ENCODE data around the gene SELENON. TPM values are rescaled to one million over a fixed set of nuclear protein-coding genes. Genes with fewer than 3 reads are reported as not detected.

Gene SELENON
- total RNA-seq, 1 donor from 2014 or later = 83.4 TPM

- H3K4me1 ChIP-seq = no peaks in the 10 kb centered on the region
- no peak for DNase-seq
- H3K27ac ChIP-seq = no peak overlapping the region
- no peak overlapping the region for H3K4me3 ChIP-seq
- no peaks in the 10 kb centered on the region for H3K9me3 ChIP-seq
- ATAC-seq = no peak
- H3K27me3 ChIP-seq (ENCODE audit: low read depth) = no peaks in the 10 kb centered on the region
- TF ChIP-seq, protein P1, sequence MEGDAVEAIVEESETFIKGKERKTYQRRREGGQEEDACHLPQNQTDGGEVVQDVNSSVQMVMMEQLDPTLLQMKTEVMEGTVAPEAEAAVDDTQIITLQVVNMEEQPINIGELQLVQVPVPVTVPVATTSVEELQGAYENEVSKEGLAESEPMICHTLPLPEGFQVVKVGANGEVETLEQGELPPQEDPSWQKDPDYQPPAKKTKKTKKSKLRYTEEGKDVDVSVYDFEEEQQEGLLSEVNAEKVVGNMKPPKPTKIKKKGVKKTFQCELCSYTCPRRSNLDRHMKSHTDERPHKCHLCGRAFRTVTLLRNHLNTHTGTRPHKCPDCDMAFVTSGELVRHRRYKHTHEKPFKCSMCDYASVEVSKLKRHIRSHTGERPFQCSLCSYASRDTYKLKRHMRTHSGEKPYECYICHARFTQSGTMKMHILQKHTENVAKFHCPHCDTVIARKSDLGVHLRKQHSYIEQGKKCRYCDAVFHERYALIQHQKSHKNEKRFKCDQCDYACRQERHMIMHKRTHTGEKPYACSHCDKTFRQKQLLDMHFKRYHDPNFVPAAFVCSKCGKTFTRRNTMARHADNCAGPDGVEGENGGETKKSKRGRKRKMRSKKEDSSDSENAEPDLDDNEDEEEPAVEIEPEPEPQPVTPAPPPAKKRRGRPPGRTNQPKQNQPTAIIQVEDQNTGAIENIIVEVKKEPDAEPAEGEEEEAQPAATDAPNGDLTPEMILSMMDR (IDR thresholded peaks at IDR 0.05) = no peak
- no peaks in the 10 kb centered on the region for H3K36me3 ChIP-seq
- intact Hi-C loops (cut with DNase I) = no loop called here
Measured at GRCh38 chr1:25844536-25845337, 44.7 kb downstream of the SELENON start.

DNA sequence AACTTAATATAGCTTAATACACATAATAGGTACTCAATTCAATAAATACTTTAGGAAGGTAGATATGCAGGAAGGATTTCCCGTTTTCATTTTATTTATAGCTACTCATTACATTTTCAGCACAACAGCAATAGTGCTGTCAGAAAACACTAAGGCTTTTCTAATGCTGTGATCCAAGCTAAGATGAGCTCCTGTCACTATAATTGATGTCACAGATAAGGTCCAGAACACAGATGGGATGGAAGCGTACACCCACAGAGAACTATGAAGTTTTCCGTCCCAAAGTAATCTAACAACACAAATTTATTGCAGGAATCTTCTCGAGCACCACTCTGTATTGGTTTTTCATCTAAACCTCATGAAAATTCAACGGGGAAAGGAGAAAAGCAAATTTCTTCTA is 45.7 kb downstream of the SELENON start:
- Histone ChIP-seq H3K4me1 (no peaks in the 10 kb centered on the region), H3K27me3 (ENCODE audit: low read depth) (no peaks in the 10 kb centered on the region), H3K27ac (no peak overlapping the region), H3K9me3 (no peaks in the 10 kb centered on the region), H3K36me3 (no peaks in the 10 kb centered on the region), H3K4me3 (no peak overlapping the region)
- DNase-seq = no peak
- intact Hi-C loops (cut with DNase I) = no loop called here
- ATAC-seq = no peak
- TF ChIP-seq, protein P1 (IDR thresholded peaks at IDR 0.05) = no peak

- Histone ChIP-seq H3K27me3 (ENCODE audit: low read depth) (no peaks in the 10 kb centered on the region), H3K36me3 (no peaks in the 10 kb centered on the region), H3K4me1 (no peaks in the 10 kb centered on the region), H3K27ac (no peak overlapping the region), H3K4me3 (no peak overlapping the region), H3K9me3 (no peaks in the 10 kb centered on the region)
- DNase-seq (no peak), ATAC-seq (no peak)
- TF ChIP-seq, protein P1 (IDR thresholded peaks at IDR 0.05) = no peak
- intact Hi-C loops (cut with DNase I) = no loop called here
Measured at GRCh38 chr1:25847929-25848328, 47.9 kb downstream of the SELENON start.

DNA sequence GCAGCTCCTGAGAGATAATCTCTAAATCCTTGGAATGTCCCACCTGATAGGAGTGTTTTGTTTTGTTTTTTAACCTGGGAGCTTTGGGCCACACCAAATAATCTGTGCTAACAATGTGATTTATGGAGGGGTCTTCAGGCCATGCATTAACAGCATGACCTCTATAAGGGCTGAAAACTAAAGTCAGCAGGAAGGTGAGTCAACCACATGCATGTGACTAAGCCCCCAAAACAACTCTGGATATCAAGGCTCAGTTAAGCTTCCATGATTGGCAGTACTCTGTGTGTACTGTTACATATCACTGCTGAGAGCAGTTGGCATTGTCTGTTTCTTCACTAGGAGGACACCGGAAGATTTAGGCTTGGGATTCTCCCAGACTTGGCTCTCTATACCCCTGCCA is 48.5 kb downstream of the SELENON start:
- intact Hi-C loops (cut with DNase I) = no loop called here
- Histone ChIP-seq H3K9me3 (no peaks in the 10 kb centered on the region), H3K27ac (no peak overlapping the region)

DNA sequence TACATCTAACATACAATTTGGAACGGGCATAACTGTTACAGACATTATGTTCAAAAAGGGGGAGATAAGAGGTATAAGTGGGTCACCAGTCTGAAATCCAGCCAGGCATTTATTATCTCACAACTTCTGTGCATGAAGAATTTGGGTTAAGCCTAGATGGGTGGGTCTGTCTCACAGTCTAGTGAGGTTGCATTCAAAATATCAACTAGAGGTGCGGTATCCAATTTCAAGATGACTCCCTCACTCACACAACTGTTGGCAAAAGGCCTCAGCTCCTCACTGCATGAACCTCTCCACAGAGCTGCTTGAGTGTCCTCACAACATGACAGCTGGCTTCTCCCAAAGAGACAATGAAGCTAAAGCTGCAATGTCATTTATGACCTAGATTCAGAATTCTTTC is 54.6 kb downstream of the SELENON start:
- intact Hi-C loops (cut with DNase I) = no loop called here
- ATAC-seq = no peak

More for the DNA sequence above, 48.5 kb downstream of the SELENON start:
- no peaks in the 10 kb centered on the region for H3K36me3 ChIP-seq
- no peak overlapping the region for H3K4me3 ChIP-seq
- no peaks in the 10 kb centered on the region for H3K27me3 ChIP-seq (ENCODE audit: low read depth)
- DNase-seq (no peak), ATAC-seq (no peak)
- no peaks in the 10 kb centered on the region for H3K4me1 ChIP-seq
- TF ChIP-seq, protein P1 (IDR thresholded peaks at IDR 0.05) = no peak

More for the DNA sequence above, 54.6 kb downstream of the SELENON start:
- Histone ChIP-seq H3K27me3 (ENCODE audit: low read depth) (no peaks in the 10 kb centered on the region), H3K27ac (no peak overlapping the region), H3K4me1 (peaks cover 8% of the 10 kb centered on the region), H3K4me3 (no peak overlapping the region), H3K9me3 (no peaks in the 10 kb centered on the region), H3K36me3 (no peaks in the 10 kb centered on the region)
- TF ChIP-seq, protein P1 (IDR thresholded peaks at IDR 0.05) = no peak
- DNase-seq = no peak
